ENCODE data around the gene SNX27.

SNX27 gene

GRCh38 chr1:151704246-151704645 is 92.4 kb downstream of the SNX27 start:
- TF ChIP-seq GATA2 (IDR thresholded peaks at IDR 0.05; ENCODE audit: low read depth, low read length) (no peak), GATA3 (IDR thresholded peaks at IDR 0.05; ENCODE audit: low read depth, low read length) (no peak)

GRCh38 chr1:151705146-151705545 is 93.3 kb downstream of the SNX27 start:
- TF ChIP-seq GATA2 (IDR thresholded peaks at IDR 0.05; ENCODE audit: low read depth, low read length) (no peak), GATA3 (IDR thresholded peaks at IDR 0.05; ENCODE audit: low read depth, low read length) (no peak)

GRCh38 chr1:151705753-151706463 is 94.1 kb downstream of the SNX27 start:
- no peak for TF ChIP-seq GATA3 (IDR thresholded peaks at IDR 0.05; ENCODE audit: low read depth, low read length)
- TF ChIP-seq GATA2 (IDR thresholded peaks at IDR 0.05; ENCODE audit: low read depth, low read length): no peak

- TF ChIP-seq GATA2 (IDR thresholded peaks at IDR 0.05; ENCODE audit: low read depth, low read length) (no peak), GATA3 (IDR thresholded peaks at IDR 0.05; ENCODE audit: low read depth, low read length) (no peak)
Measured at GRCh38 chr1:151706464-151707415, 94.9 kb downstream of the SNX27 start.

GRCh38 chr1:151707541-151708065 is 95.8 kb downstream of the SNX27 start:
- no peak for TF ChIP-seq GATA2 (IDR thresholded peaks at IDR 0.05; ENCODE audit: low read depth, low read length)
- no peak for TF ChIP-seq GATA3 (IDR thresholded peaks at IDR 0.05; ENCODE audit: low read depth, low read length)

GRCh38 chr1:151708891-151709290 is 97.0 kb downstream of the SNX27 start:
- no peak for TF ChIP-seq GATA2 (IDR thresholded peaks at IDR 0.05; ENCODE audit: low read depth, low read length)

- no peak for TF ChIP-seq GATA2 (IDR thresholded peaks at IDR 0.05; ENCODE audit: low read depth, low read length)
- TF ChIP-seq GATA3 (IDR thresholded peaks at IDR 0.05; ENCODE audit: low read depth, low read length): no peak
Measured at GRCh38 chr1:151710187-151710840, 98.5 kb downstream of the SNX27 start.

- TF ChIP-seq GATA3 (IDR thresholded peaks at IDR 0.05; ENCODE audit: low read depth, low read length) (no peak), GATA2 (IDR thresholded peaks at IDR 0.05; ENCODE audit: low read depth, low read length) (no peak; the same call in 1 of the 2 replicates)
Measured at GRCh38 chr1:151711044-151711800, 99.4 kb downstream of the SNX27 start.

GRCh38 chr1:151711951-151712350 is 100.1 kb downstream of the SNX27 start:
- no peak for TF ChIP-seq GATA2 (IDR thresholded peaks at IDR 0.05; ENCODE audit: low read depth, low read length)
- no peak for TF ChIP-seq GATA3 (IDR thresholded peaks at IDR 0.05; ENCODE audit: low read depth, low read length)

- TF ChIP-seq GATA3 (IDR thresholded peaks at IDR 0.05; ENCODE audit: low read depth, low read length): no peak
- no peak for TF ChIP-seq GATA2 (IDR thresholded peaks at IDR 0.05; ENCODE audit: low read depth, low read length)
Measured at GRCh38 chr1:151713044-151713443, 101.2 kb downstream of the SNX27 start.

GRCh38 chr1:151713874-151714273 is 102.0 kb downstream of the SNX27 start:
- TF ChIP-seq GATA2 (IDR thresholded peaks at IDR 0.05; ENCODE audit: low read depth, low read length) (no peak), GATA3 (IDR thresholded peaks at IDR 0.05; ENCODE audit: low read depth, low read length) (no peak)

- no peak for TF ChIP-seq GATA2 (IDR thresholded peaks at IDR 0.05; ENCODE audit: low read depth, low read length)
- no peak for TF ChIP-seq GATA3 (IDR thresholded peaks at IDR 0.05; ENCODE audit: low read depth, low read length)
Measured at GRCh38 chr1:151714820-151715725, 103.2 kb downstream of the SNX27 start.
